SKM-1 (cell line): Measurements from ENCODE around the gene MSANTD1.

Experiments used
- DNase-seq: peaks from one replicate; lab custom pipeline; 2025; ENCODE audit not compliant: unreplicated experiment; lab: John Stamatoyannopoulos, UW

MSANTD1 gene

GRCh38 chr4:3246458-3247398 is 2.2 kb upstream of the MSANTD1 start:
- DNase-seq: no peak

- no peak for DNase-seq
Measured at GRCh38 chr4:3247399-3248177, 1.4 kb upstream of the MSANTD1 start.

- no peak for DNase-seq
Measured at GRCh38 chr4:3248178-3248480, 830 bp upstream of the MSANTD1 start.

- no peak for DNase-seq
Measured at GRCh38 chr4:3249711-3250437, 915 bp downstream of the MSANTD1 start.

- DNase-seq: no peak
Measured at GRCh38 chr4:3250438-3250955, 1.5 kb downstream of the MSANTD1 start.

GRCh38 chr4:3250956-3251690 is 2.2 kb downstream of the MSANTD1 start:
- no peak for DNase-seq

- no peak for DNase-seq
Measured at GRCh38 chr4:3251691-3252479, 2.9 kb downstream of the MSANTD1 start.

- no peak for DNase-seq
Measured at GRCh38 chr4:3252480-3252828, 3.5 kb downstream of the MSANTD1 start.

GRCh38 chr4:3252831-3253641 is 4.1 kb downstream of the MSANTD1 start:
- DNase-seq: no peak

GRCh38 chr4:3253808-3254207 is 4.8 kb downstream of the MSANTD1 start:
- DNase-seq: no peak

GRCh38 chr4:3254302-3255131 is 5.6 kb downstream of the MSANTD1 start:
- no peak for DNase-seq

- no peak for DNase-seq
Measured at GRCh38 chr4:3255611-3256186, 6.7 kb downstream of the MSANTD1 start.

- no peak for DNase-seq
Measured at GRCh38 chr4:3256230-3257102, 7.5 kb downstream of the MSANTD1 start.

GRCh38 chr4:3257103-3257555 is 8.2 kb downstream of the MSANTD1 start:
- no peak for DNase-seq

GRCh38 chr4:3257556-3258482 is 8.9 kb downstream of the MSANTD1 start:
- DNase-seq: no peak
